ENCODE results near the gene WNT2B. TPM values are rescaled to one million over a fixed set of nuclear protein-coding genes. Genes with fewer than 3 reads are reported as not detected.
A peak's percentile ranks its signal among the peaks of the same experiment; 100 is the strongest.

WNT2B gene
- polyA plus RNA-seq, 1 of the 3 experiments (the other 2 are of a cell fraction): 4.3 TPM

- Histone ChIP-seq H3K27me3 (ENCODE audit: insufficient read depth) (no peaks in the 10 kb centered on the region), H2AFZ (ENCODE audit: low read depth) (no peak overlapping the region), H3K9ac (no peak overlapping the region), H3K27ac (ENCODE audit: low read depth in 2 of 2, low read length in 1 of 2) (no peak overlapping the region), H3K79me2 (ENCODE audit: insufficient read depth) (no peaks in the 10 kb centered on the region), H3K4me3 (ENCODE audit: low read depth in 2 of 2, low read length in 1 of 2) (no peak overlapping the region), H3K36me3 (replicated peaks in 1 of 2; ENCODE audit: control insufficient read depth in 1 of 2, insufficient read depth in 2 of 2, low read length in 1 of 2) (no peaks in the 10 kb centered on the region), H3F3A (replicated peaks; ENCODE audit: insufficient read depth) (no peaks in the 10 kb centered on the region), H3K9me2 (no peaks in the 10 kb centered on the region), H3K4me1 (ENCODE audit: control insufficient read depth in 1 of 2, insufficient read depth in 2 of 2, low read depth in 1 of 2, low read length in 1 of 2) (peaks cover 0 to 10% of the 10 kb centered on the region in 2 experiments; a peak in 1 of 4 replicates), H4K20me1 (ENCODE audit: insufficient read depth) (no peaks in the 10 kb centered on the region), H3K9me3 (no peaks in the 10 kb centered on the region), H3K4me2 (no peak overlapping the region)
- WGBS (ENCODE audit: low lambda C conversion rate): 95% methylated on average over 7 of the region's 7 CpGs
- ChIA-PET POLR2A (no interaction called here), CTCF (interaction anchor here (1.0 to 1.4 kb wide), 2 partner anchors 8 to 120 kb away, joined by 3 to 4 read pairs; no protein-coding TSS in a partner anchor)
- DNase-seq: no peak
- TF ChIP-seq NFIC (IDR thresholded peaks at IDR 0.05; ENCODE audit: borderline replicate concordance) (no peak), USF1 (IDR thresholded peaks at IDR 0.05; ENCODE audit: borderline replicate concordance, low read depth) (no peak), MEF2A (IDR thresholded peaks at IDR 0.05; ENCODE audit: borderline replicate concordance, low read depth) (no peak)
Observed at GRCh38 chr1:112510340-112510739, 1.6 kb downstream of the WNT2B start.

- ChIA-PET POLR2A (no interaction called here), CTCF (interaction anchor here (1.2 to 1.7 kb wide), 3 partner anchors 9 to 196 kb away, joined by 3 to 12 read pairs (median 3); partner anchors contain the start of gene RHOC)
- TF ChIP-seq RFX5 (IDR thresholded peaks at IDR 0.05; ENCODE audit: low read length) (peak; percentile 70; the same call in 1 of the 2 replicates), FOXJ3 (CRISPR knock-in tag; IDR thresholded peaks at IDR 0.05) (no peak)
Observed at GRCh38 chr1:112511897-112512296, 3.1 kb downstream of the WNT2B start.

GRCh38 chr1:112513112-112513870, 4.5 kb downstream of the WNT2B start:
- Histone ChIP-seq H3K9ac (no peak overlapping the region), H3K4me2 (no peak overlapping the region), H3K27me3 (ENCODE audit: insufficient read depth) (no peaks in the 10 kb centered on the region), H4K20me1 (ENCODE audit: insufficient read depth) (no peaks in the 10 kb centered on the region), H3K4me1 (ENCODE audit: control insufficient read depth in 1 of 2, insufficient read depth in 2 of 2, low read depth in 1 of 2, low read length in 1 of 2) (peaks cover 0 to 3% of the 10 kb centered on the region in 2 experiments; a peak in 1 of 4 replicates), H3K9me2 (no peaks in the 10 kb centered on the region), H3K79me2 (ENCODE audit: insufficient read depth) (no peaks in the 10 kb centered on the region), H3K4me3 (ENCODE audit: low read depth in 2 of 2, low read length in 1 of 2) (no peak overlapping the region), H2AFZ (ENCODE audit: low read depth) (no peak overlapping the region), H3K27ac (ENCODE audit: low read depth in 2 of 2, low read length in 1 of 2) (no peak overlapping the region), H3K36me3 (replicated peaks in 1 of 2; ENCODE audit: control insufficient read depth in 1 of 2, insufficient read depth in 2 of 2, low read length in 1 of 2) (no peaks in the 10 kb centered on the region), H3K9me3 (no peaks in the 10 kb centered on the region), H3F3A (replicated peaks; ENCODE audit: insufficient read depth) (no peaks in the 10 kb centered on the region)
- ChIA-PET CTCF (interaction anchor here (0.7 to 2.5 kb wide), 4 partner anchors 11 to 194 kb away, joined by 3 to 12 read pairs (median 3); partner anchors contain the start of gene RHOC), POLR2A (interaction anchor here (0.6 kb wide), 1 partner anchor 124 kb away, joined by 5 read pairs; no protein-coding TSS in a partner anchor)
- WGBS (ENCODE audit: low lambda C conversion rate): 83% methylated on average over 4 of the region's 9 CpGs
- DNase-seq: no peak
- TF ChIP-seq PBX3 (IDR thresholded peaks at IDR 0.05) (no peak), GATA2 (CRISPR knock-in tag; IDR thresholded peaks at IDR 0.05) (no peak), ELF1 (IDR thresholded peaks at IDR 0.05) (no peak), NRF1 (IDR thresholded peaks at IDR 0.05; ENCODE audit: low read depth, low read length) (no peak), USF2 (IDR thresholded peaks at IDR 0.05; ENCODE audit: borderline replicate concordance, low read depth, low read length) (no peak), YY1 (IDR thresholded peaks at IDR 0.05; ENCODE audit: low read depth) (no peak), CTCF (IDR thresholded peaks at IDR 0.05) (no peak), IRF3 (IDR thresholded peaks at IDR 0.05; ENCODE audit: low read depth, low read length) (no peak), SMC3 (IDR thresholded peaks at IDR 0.05; ENCODE audit: low read depth, low read length) (no peak), FOSL2 (IDR thresholded peaks at IDR 0.05; ENCODE audit: borderline replicate concordance, low read depth) (no peak)

More at GRCh38 chr1:112511897-112512296, 3.1 kb downstream of the WNT2B start:
- Histone ChIP-seq H3K4me3 (ENCODE audit: low read depth in 2 of 2, low read length in 1 of 2) (no peak overlapping the region), H3K9me2 (no peaks in the 10 kb centered on the region), H3K4me1 (ENCODE audit: control insufficient read depth in 1 of 2, insufficient read depth in 2 of 2, low read depth in 1 of 2, low read length in 1 of 2) (peaks cover 0 to 10% of the 10 kb centered on the region in 2 experiments; a peak in 1 of 4 replicates), H4K20me1 (ENCODE audit: insufficient read depth) (no peaks in the 10 kb centered on the region), H2AFZ (ENCODE audit: low read depth) (no peak overlapping the region), H3K4me2 (no peak overlapping the region), H3K27me3 (ENCODE audit: insufficient read depth) (no peaks in the 10 kb centered on the region), H3K9ac (no peak overlapping the region), H3F3A (replicated peaks; ENCODE audit: insufficient read depth) (no peaks in the 10 kb centered on the region), H3K27ac (ENCODE audit: low read depth in 2 of 2, low read length in 1 of 2) (no peak overlapping the region), H3K79me2 (ENCODE audit: insufficient read depth) (no peaks in the 10 kb centered on the region), H3K36me3 (replicated peaks in 1 of 2; ENCODE audit: control insufficient read depth in 1 of 2, insufficient read depth in 2 of 2, low read length in 1 of 2) (no peaks in the 10 kb centered on the region), H3K9me3 (no peaks in the 10 kb centered on the region)
- DNase-seq: peak; percentile 22
- 45% methylated on average over 2 of the region's 2 CpGs for WGBS (ENCODE audit: low lambda C conversion rate)
